Astrocyte (in vitro differentiated cells and primary cell): ENCODE measurements around the gene SRI.

ENCODE experiments used
- EZH2 ChIP-seq: IDR thresholded peaks from 2 replicates; pipeline ENCODE4 v1.6.1; 2012; ENCODE audit warnings: mild to moderate bottlenecking, low read length, inconsistent platforms; ENCODE audit not compliant: insufficient read depth
- TF ChIP-seq, protein P1 (sequence below): IDR thresholded peaks from 2 replicates; pipeline ENCODE4 v1.5.1; 2011; ENCODE audit warnings: low read depth, mild to moderate bottlenecking, inconsistent platforms, low read length, moderate library complexity; ENCODE audit not compliant: insufficient read depth

DNA sequence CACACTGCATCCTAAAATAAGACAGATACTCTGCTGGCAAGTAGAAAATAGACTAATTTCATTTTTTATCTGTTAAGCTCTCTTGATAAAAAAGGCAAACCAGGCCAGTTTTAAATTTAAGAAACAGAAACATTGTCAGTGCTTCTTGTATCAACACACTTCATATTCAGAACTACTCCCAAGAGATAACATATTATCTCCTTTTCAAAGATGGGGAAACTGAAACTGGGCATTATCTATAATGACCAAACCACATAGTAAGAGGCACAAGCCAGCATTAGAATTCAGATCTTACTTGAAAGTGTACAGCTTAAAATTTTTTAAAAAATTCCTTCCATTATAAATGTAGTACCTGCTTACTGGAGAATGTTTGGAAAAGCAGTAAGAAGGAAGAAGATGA, 14.7 kb downstream of the SRI start:
- TF ChIP-seq, protein P1, sequence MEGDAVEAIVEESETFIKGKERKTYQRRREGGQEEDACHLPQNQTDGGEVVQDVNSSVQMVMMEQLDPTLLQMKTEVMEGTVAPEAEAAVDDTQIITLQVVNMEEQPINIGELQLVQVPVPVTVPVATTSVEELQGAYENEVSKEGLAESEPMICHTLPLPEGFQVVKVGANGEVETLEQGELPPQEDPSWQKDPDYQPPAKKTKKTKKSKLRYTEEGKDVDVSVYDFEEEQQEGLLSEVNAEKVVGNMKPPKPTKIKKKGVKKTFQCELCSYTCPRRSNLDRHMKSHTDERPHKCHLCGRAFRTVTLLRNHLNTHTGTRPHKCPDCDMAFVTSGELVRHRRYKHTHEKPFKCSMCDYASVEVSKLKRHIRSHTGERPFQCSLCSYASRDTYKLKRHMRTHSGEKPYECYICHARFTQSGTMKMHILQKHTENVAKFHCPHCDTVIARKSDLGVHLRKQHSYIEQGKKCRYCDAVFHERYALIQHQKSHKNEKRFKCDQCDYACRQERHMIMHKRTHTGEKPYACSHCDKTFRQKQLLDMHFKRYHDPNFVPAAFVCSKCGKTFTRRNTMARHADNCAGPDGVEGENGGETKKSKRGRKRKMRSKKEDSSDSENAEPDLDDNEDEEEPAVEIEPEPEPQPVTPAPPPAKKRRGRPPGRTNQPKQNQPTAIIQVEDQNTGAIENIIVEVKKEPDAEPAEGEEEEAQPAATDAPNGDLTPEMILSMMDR: no peak
- no peak for TF ChIP-seq EZH2
